Psoas muscle (tissue), 8 donors: Measurements from ENCODE around the gene POLR2B. TPM values are rescaled to one million over a fixed set of nuclear protein-coding genes. Genes with fewer than 3 reads are reported as not detected.
A peak's percentile ranks its signal among the peaks of the same experiment; 100 is the strongest.

Experiments used
- ATAC-seq, 4 donors: fragments of 200-7000 bp; cut with Tn5 transposase; one replicate each; pipeline ENCODE4 v1.9.1; 2020; ENCODE audit warnings: moderate library complexity in 3 of 4, mild to moderate bottlenecking in 2 of 4
- DNase-seq, 2 donors: peaks; one replicate each; pipeline ENCODE4 v3.0.0-alpha.2; 2020
- H3K27ac ChIP-seq: fragments of 200-600 bp; one replicate; pipeline ENCODE4 v1.8.0; 2022
- H3K27me3 ChIP-seq, 3 donors: fragments of 200-600 bp in 1 of 3; one replicate each; pipeline versions ENCODE4 v1.6.1 to v1.8.0; 2013 to 2022; ENCODE audit warnings: low read length in 2 of 3, mild to moderate bottlenecking in 2 of 3, moderate library complexity in 1 of 3; ENCODE audit not compliant: insufficient read depth in 3 of 3
- H3K36me3 ChIP-seq, 2 donors: fragments of 200-600 bp in 1 of 2; one replicate each; pipeline versions ENCODE4 v1.6.1 to v1.8.0; 2013 to 2022; ENCODE audit warnings: low read depth in 1 of 2, mild to moderate bottlenecking in 1 of 2, moderate library complexity in 1 of 2; ENCODE audit not compliant: insufficient read depth in 1 of 2
- H3K4me1 ChIP-seq: fragments of 200-600 bp; one replicate; pipeline ENCODE4 v1.8.0; 2022
- H3K4me3 ChIP-seq: fragments of 200-600 bp; one replicate; pipeline ENCODE4 v1.8.0; 2022; ENCODE audit warnings: mild to moderate bottlenecking
- H3K9me3 ChIP-seq: fragments of 200-600 bp; one replicate; pipeline ENCODE4 v1.8.0; 2022
- WGBS, 3 donors: extraction: QIAGEN DNeasy Blood & Tissue Kit; methylation state at CpG; one replicate each; pipeline versions ENCODE4 v1.1.6 to v1.1.7; 2013; 5-methylcytosine and 5-hydroxymethylcytosine counted together
- intact Hi-C, 2 donors: fragments of 100-400 bp; cut with DNase I; formaldehyde crosslinking; loops; one replicate each; pipeline versions ENCODE4 v1.11.0 to v1.14.2; 2022
- polyA plus RNA-seq, 3 donors: library from polyadenylated mRNA; stranded (reverse); fragments of 200-250 nt; gene quantifications; one replicate each; pipeline ENCODE4 v1.2.3, GENCODE V29; 2013
- total RNA-seq, 4 donors: library from RNA; stranded (reverse); fragmentation: NEBNext Ultra II Directional in 2 of 4; extraction: Animal tissue kit (Norgen Biotek cat#: 25700) in 2 of 4; gene quantifications; one replicate each; pipeline versions ENCODE4 v1.2.1 to v1.2.4, GENCODE V29; 2021 to 2023
- TF ChIP-seq, protein P1 (sequence below): fragments of 200-600 bp; IDR thresholded peaks from one replicate; pipeline ENCODE4 v1.8.0; 2022; ENCODE audit warnings: antibody characterized with exemption
- donor health status: healthy with polysubstance abuse.
- donor health status: DM: no; HTN: no; CAD: no; lungs with moderate emphysema.
- donor health status: Bipolar disorder and iron deficiency.
- donor health status: healthy.
- donor health status: DM: yes; HTN: yes; CAD: no.
- donor health status: DM: no; HTN: no; CAD: no.
- donor health status: DM: no; HTN: no; CAD: no.
- donor health status: DM: yes; HTN: yes; CAD: no.

The POLR2B gene
- total and polyA plus RNA-seq, 7 donors, result 37.1 to 111 (median 73.6) TPM

DNA sequence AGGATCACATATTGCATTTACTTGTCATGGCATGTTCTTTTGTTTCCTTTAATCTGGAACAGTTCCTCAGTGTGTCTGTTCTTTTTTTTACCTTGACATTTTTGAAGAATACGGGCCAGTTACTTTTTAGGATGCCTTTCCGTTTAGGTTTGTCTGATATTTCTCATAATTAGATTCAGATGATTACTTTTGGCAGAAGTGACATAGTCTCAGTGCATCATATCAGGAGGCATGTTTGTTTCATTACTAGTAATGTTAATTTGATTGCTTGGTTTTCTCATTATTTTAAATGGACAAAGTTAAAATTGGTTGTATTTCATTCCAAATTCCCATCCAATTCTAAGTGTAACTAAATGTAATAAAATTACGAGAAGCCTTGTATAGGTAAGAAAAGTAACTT lies 8.3 kb downstream of the POLR2B start:
- no peak overlapping the region for H3K27ac ChIP-seq
- 93 to 95% (median 93%) methylated on average over 3 of the region's 3 CpGs for WGBS, 3 donors
- DNase-seq (no peak), ATAC-seq (no peak)
- no peaks in the 10 kb centered on the region for H3K27me3 ChIP-seq
- peaks cover 6% of the 10 kb centered on the region for H3K4me1 ChIP-seq
- intact Hi-C loops, result no loop called here
- no peaks in the 10 kb centered on the region for H3K9me3 ChIP-seq
- peaks cover 4 to 67% of the 10 kb centered on the region in 2 donors for H3K36me3 ChIP-seq
- TF ChIP-seq, protein P1, sequence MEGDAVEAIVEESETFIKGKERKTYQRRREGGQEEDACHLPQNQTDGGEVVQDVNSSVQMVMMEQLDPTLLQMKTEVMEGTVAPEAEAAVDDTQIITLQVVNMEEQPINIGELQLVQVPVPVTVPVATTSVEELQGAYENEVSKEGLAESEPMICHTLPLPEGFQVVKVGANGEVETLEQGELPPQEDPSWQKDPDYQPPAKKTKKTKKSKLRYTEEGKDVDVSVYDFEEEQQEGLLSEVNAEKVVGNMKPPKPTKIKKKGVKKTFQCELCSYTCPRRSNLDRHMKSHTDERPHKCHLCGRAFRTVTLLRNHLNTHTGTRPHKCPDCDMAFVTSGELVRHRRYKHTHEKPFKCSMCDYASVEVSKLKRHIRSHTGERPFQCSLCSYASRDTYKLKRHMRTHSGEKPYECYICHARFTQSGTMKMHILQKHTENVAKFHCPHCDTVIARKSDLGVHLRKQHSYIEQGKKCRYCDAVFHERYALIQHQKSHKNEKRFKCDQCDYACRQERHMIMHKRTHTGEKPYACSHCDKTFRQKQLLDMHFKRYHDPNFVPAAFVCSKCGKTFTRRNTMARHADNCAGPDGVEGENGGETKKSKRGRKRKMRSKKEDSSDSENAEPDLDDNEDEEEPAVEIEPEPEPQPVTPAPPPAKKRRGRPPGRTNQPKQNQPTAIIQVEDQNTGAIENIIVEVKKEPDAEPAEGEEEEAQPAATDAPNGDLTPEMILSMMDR, result no peak
- H3K4me3 ChIP-seq, result no peak overlapping the region

DNA sequence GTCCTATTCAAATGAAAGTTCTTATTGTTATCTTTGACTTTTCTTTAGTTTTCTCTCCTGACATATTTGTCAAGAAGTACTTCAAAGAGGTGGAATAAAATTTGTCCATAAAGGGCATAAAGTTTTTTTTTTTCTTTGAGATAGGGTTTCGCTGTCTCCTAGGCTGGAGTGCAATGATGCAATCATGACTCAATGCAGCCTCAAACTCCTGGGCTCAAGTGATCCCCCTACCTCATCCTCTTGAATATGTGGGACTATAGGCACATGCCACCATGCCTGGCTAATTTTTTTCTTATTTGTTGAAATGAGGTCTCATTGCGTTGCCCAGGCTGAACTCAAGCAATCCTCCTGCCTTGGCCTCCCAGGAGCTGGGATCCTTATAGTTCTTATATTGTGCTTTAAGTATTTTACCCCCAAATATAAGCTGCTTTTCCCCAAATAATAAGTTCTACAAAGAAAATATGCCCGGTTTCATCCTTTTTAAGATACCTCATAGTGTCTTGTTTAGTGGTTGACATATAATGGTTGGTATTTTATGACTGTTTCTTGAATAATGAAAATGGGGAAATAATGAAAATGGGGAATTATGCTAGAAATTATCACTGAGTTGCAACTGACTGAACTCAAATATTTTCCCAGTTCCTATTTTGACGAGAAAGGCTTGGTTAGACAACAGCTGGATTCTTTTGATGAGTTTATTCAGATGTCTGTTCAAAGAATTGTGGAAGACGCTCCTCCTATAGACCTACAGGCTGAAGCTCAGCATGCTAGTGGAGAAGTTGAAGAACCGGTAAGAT lies 11.6 kb downstream of the POLR2B start:
- DNase-seq (no peak), ATAC-seq (no peak)
- intact Hi-C loops, result no loop called here
- no peaks in the 10 kb centered on the region for H3K9me3 ChIP-seq
- peaks cover 4 to 91% of the 10 kb centered on the region in 2 donors for H3K36me3 ChIP-seq
- H3K4me1 ChIP-seq, result peaks cover 4% of the 10 kb centered on the region
- TF ChIP-seq, protein P1, result no peak
- no peaks in the 10 kb centered on the region for H3K27me3 ChIP-seq
- H3K4me3 ChIP-seq, result no peak overlapping the region
- no peak overlapping the region for H3K27ac ChIP-seq
- 90 to 96% (median 94%) methylated on average over 6 of the region's 6 CpGs for WGBS, 3 donors

DNA sequence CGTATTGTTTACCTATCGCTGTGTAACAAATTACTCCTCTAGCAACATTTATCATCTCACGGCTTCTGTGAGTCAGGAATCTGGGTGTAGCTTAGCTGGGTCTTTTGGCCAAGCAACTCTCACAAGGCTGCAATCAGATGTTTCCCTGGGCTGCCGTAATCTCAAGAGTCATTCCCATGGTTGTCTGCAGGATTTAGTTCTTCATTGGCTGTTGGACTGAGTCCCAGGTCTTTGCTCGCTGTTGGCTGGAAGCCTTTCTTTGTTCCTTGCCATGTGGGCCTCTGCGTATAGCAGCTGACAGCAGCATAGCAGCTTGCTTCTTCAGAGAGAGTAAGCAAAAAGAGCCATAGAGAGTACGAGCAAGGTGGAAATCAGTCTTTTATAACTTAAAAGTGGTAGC lies 16.8 kb downstream of the POLR2B start:
- Histone ChIP-seq H3K27ac (peak overlapping the region; percentile 59), H3K36me3 (peaks cover 4 to 91% of the 10 kb centered on the region in 2 donors), H3K4me1 (peaks cover 9% of the 10 kb centered on the region), H3K9me3 (no peaks in the 10 kb centered on the region), H3K27me3 (no peaks in the 10 kb centered on the region), H3K4me3 (no peak overlapping the region)
- TF ChIP-seq, protein P1, result no peak
- intact Hi-C loops, result no loop called here
- ATAC-seq, result peak; percentile 58 to 90 (median 86)
- 17 to 30% (median 25%) methylated on average over 7 of the region's 7 CpGs for WGBS, 3 donors
- peak; percentile 37 to 66 for DNase-seq

DNA sequence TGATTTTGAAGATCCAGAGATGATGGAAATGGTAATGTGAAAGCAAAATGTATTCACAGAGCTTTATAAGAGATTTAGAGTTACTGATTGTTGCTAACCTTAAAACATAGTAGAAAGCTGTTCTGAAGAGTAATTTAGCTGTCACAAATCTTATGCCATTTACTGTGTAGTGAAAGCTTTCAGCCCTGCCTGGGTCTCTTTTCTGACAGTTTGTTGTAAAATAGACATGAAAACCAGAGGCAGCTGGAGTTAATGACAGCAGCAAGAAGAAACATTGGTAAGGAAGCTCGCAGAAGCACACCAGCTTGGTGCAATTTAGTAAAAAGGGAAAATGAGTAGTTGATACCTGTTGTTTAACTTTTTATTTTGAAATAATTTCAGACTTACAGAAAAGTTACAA lies 21.1 kb downstream of the POLR2B start:
- ATAC-seq (no peak), DNase-seq (no peak)
- peaks cover 9% of the 10 kb centered on the region for H3K4me1 ChIP-seq
- TF ChIP-seq, protein P1, result no peak
- peaks cover 0 to 89% of the 10 kb centered on the region in 2 donors for H3K36me3 ChIP-seq
- no peaks in the 10 kb centered on the region for H3K27me3 ChIP-seq
- H3K9me3 ChIP-seq, result no peaks in the 10 kb centered on the region
- WGBS, 3 donors, result 93 to 97% (median 97%) methylated on average over 1 of the region's 1 CpG
- H3K27ac ChIP-seq, result no peak overlapping the region
- intact Hi-C loops, result loop anchor here in 1 of 2 donors (10.0 kb wide), 1 partner anchor 505 kb away; no protein-coding TSS in a partner anchor
- H3K4me3 ChIP-seq, result no peak overlapping the region
